K562 (cell line): ENCODE results near the gene SLC38A2. TPM values are rescaled to one million over a fixed set of nuclear protein-coding genes. Genes with fewer than 3 reads are reported as not detected.
A peak's percentile ranks its signal among the peaks of the same experiment; 100 is the strongest.

Experiments
- CUX1 ChIP-seq: fragments of 200-800 bp; sonication (Bioruptor generic); IDR thresholded peaks from 2 replicates; pipeline ENCODE4 v1.6.1; 2016; ENCODE audit warnings: missing genetic modification characterization, missing compliant biosample characterization
- DACH1 ChIP-seq: fragments of 450-650 bp; IDR thresholded peaks from 2 replicates; pipeline ENCODE4 v1.6.1; 2018; ENCODE audit not compliant: partially characterized antibody
- DPF2 ChIP-seq: fragments of 450-650 bp; IDR thresholded peaks from 2 replicates; pipeline ENCODE4 v1.6.1; 2016
- FOS ChIP-seq: IDR thresholded peaks from 3 replicates; pipeline ENCODE4 v1.6.1; 2011; ENCODE audit not compliant: insufficient read length; ENCODE audit errors: extremely low read depth
- HMG20B ChIP-seq: fragments of 250-450 bp; sonication (Bioruptor Pico); IDR thresholded peaks from 2 replicates; pipeline ENCODE4 v1.5.0; 2021; ENCODE audit warnings: mild to moderate bottlenecking
- IRF9 ChIP-seq: fragments of 450-650 bp; IDR thresholded peaks from 2 replicates; pipeline ENCODE4 v1.6.1; 2016; ENCODE audit warnings: missing biosample characterization, missing genetic modification characterization
- NCOA6 ChIP-seq: fragments of 450-650 bp; IDR thresholded peaks from 2 replicates; pipeline ENCODE4 v1.6.1; 2017; ENCODE audit warnings: mild to moderate bottlenecking
- SNRNP70 ChIP-seq: fragments of 200-400 bp; formaldehyde crosslinking; optimal IDR thresholded peaks from 2 replicates; pipeline ENCODE3; 2017; ENCODE audit warnings: low read depth, low read length
- SP2 ChIP-seq: IDR thresholded peaks from 2 replicates; pipeline ENCODE4 v1.6.1; 2011; ENCODE audit warnings: mild to moderate bottlenecking, low read depth, low read length, moderate library complexity; ENCODE audit not compliant: poor library complexity, severe bottlenecking; ENCODE audit errors: extremely low read depth
- TCF15 ChIP-seq: fragments of 250-450 bp; sonication (Bioruptor Pico); IDR thresholded peaks from 2 replicates; pipeline ENCODE4 v1.8.0; 2022; ENCODE audit warnings: moderate library complexity, mild to moderate bottlenecking, inconsistent platforms
- TRIM28 ChIP-seq: fragments of 450-650 bp; IDR thresholded peaks from 2 replicates; pipeline ENCODE4 v1.6.1; 2017
- UBTF ChIP-seq, 2 experiments: IDR thresholded peaks; 2 replicates each; pipeline ENCODE4 v1.6.1; 2012; ENCODE audit warnings: improper control_type of control experiment in 2 of 2, low read depth in 2 of 2, low read length in 2 of 2, borderline replicate concordance in 1 of 2
- ZNF347 ChIP-seq: fragments of 450-650 bp; formaldehyde crosslinking; IDR thresholded peaks from 2 replicates; pipeline ENCODE4 v1.4.0; 2020; ENCODE audit warnings: low read depth, mild to moderate bottlenecking, moderate library complexity
- ZNF592 ChIP-seq: fragments of 450-650 bp; IDR thresholded peaks from 2 replicates; pipeline ENCODE4 v1.6.1; 2017; ENCODE audit warnings: antibody characterized with exemption, mild to moderate bottlenecking
- polyA plus RNA-seq, 8 experiments: library from polyadenylated mRNA; depleted of rRNA in 4 of 8; stranded (reverse) in 5 of 8; unstranded in 3 of 8; fragments of >200 nt; fragmentation: Nextera tagmentation in 2 of 8; fragmentation: Illumina TruSeq in 1 of 8; extraction: Ambion mirVana in 2 of 8; extraction: Trizol in 1 of 8; gene quantifications; 2 replicates each; pipeline versions ENCODE4 v1.2.1 to v1.2.3, GENCODE V29; 2011 to 2014; ENCODE audit warnings: inconsistent platforms in 1 of 8, missing spikeins in 1 of 8
- total RNA-seq, 7 experiments: library from RNA; depleted of rRNA in 6 of 7; stranded (reverse); fragments of >200 nt in 6 of 7; fragmentation: Illumina TruSeq in 2 of 7; extraction: Trizol in 2 of 7; gene quantifications; 2 replicates each; pipeline versions ENCODE4 v1.2.1 to v1.2.3, GENCODE V29; 2011 to 2021; ENCODE audit warnings: low replicate concordance in 1 of 7

SLC38A2 gene
- total and polyA plus RNA-seq, 9 of the 15 experiments (the other 6 are each of a cell fraction or from before 2014, with no cell fraction given): 98.7 to 292 (median 143) TPM

GRCh38 chr12:46384451-46385309, 12.1 kb upstream of the SLC38A2 start (continued):
- TF ChIP-seq IRF9 (tag) (no peak), DACH1 (no peak), ZNF592 (peak; percentile 7; the same call in 1 of the 2 replicates), NCOA6 (no peak), CUX1 (CRISPR knock-in tag) (0 out of 2 replicates have a peak, but pooled peaks have one; percentile 3), TRIM28 (no peak), FOS (no peak), DPF2 (no peak), ZNF347 (CRISPR knock-in tag) (no peak), SNRNP70 (no peak), HMG20B (CRISPR knock-in tag) (no peak), TCF15 (no peak), UBTF (IDR thresholded peaks at IDR 0.05; ENCODE audit: borderline replicate concordance in 1 of 2, low read depth in 2 of 2, low read length in 2 of 2) (no peak), SP2 (no peak)
